ENCODE measurements around the gene SYF2.

The SYF2 gene

DNA sequence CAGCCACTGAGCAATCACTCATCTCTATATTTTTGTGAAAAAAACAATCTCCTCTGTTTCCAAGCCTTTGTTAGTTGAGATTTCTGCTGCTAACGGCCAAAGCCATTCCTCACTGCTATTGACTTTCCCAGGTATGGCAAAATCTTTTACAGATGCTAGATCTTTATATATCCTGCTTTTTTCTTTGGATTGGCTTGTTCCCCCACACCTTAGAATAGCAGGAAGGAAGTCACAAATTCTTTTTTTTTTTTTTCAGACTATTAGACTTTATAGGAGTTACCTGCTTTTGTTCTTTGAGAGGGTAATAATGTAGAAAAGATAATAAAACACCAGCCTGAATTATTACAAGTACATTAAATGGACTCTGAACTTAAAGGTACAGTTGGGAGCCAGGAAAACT is 24.2 kb downstream of the SYF2 start:
- TF ChIP-seq, protein P1, sequence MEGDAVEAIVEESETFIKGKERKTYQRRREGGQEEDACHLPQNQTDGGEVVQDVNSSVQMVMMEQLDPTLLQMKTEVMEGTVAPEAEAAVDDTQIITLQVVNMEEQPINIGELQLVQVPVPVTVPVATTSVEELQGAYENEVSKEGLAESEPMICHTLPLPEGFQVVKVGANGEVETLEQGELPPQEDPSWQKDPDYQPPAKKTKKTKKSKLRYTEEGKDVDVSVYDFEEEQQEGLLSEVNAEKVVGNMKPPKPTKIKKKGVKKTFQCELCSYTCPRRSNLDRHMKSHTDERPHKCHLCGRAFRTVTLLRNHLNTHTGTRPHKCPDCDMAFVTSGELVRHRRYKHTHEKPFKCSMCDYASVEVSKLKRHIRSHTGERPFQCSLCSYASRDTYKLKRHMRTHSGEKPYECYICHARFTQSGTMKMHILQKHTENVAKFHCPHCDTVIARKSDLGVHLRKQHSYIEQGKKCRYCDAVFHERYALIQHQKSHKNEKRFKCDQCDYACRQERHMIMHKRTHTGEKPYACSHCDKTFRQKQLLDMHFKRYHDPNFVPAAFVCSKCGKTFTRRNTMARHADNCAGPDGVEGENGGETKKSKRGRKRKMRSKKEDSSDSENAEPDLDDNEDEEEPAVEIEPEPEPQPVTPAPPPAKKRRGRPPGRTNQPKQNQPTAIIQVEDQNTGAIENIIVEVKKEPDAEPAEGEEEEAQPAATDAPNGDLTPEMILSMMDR (IDR thresholded peaks at IDR 0.05; ENCODE audit: low read depth, low read length), result no peak
- no peak for DNase-seq (ENCODE audit: low read depth, low spot score)
- in situ Hi-C loops (cut with HindIII; ENCODE audit: low sequenced_read_pairs), result loop anchor here (25.0 kb wide), 1 partner anchor 271 kb away; the partner anchor contains the start of gene RUNX3
- H3K4me3 ChIP-seq (ENCODE audit: low read depth, low read length), result no peak overlapping the region

DNA sequence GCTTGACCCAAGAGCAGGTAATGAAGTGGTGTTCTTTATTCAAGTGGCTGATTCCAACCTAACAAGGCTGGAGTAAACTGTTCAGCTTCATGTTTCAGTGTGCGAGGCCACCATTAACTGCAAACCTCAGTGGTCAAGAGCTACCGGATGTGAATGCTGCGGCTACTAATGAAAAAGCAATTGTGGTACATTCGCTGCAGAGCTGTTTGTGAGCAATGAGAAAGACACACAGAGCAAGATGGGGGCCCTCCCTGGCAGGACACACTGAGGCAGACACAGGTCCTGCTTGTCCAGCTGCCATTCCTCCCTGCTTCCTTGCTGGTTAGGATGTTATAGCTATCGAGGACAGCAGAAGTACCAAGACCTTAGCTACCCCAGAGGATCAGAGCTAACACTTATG is 26.1 kb downstream of the SYF2 start:
- DNase-seq (ENCODE audit: low read depth, low spot score), result no peak
- no peak overlapping the region for H3K4me3 ChIP-seq (ENCODE audit: low read depth, low read length)
- TF ChIP-seq, protein P1 (IDR thresholded peaks at IDR 0.05; ENCODE audit: low read depth, low read length), result no peak
- in situ Hi-C loops (cut with HindIII; ENCODE audit: low sequenced_read_pairs), result loop anchor here (25.0 kb wide), 1 partner anchor 269 kb away; the partner anchor contains the start of gene RUNX3

DNA sequence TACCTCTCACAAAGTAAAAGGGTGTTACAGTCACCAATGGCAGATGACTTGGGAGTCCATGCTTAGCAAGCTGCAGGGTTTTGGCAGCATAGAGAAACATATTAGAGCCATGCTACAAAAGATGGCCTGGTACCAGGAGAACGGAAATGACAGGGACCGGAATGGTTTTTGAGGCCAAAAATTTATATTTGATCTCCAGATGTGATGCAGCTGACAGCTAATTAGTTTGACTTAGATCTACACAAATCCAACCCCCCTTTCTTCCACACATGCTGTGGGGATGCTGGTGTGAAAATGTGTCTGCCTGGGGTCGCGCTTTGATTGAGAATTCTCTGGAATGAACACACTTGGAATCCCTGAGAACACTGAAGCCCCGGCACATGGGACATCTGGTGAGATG is 26.5 kb downstream of the SYF2 start:
- TF ChIP-seq, protein P1 (IDR thresholded peaks at IDR 0.05; ENCODE audit: low read depth, low read length), result no peak
- DNase-seq (ENCODE audit: low read depth, low spot score), result no peak
- in situ Hi-C loops (cut with HindIII; ENCODE audit: low sequenced_read_pairs), result loop anchor here (25.0 kb wide), 1 partner anchor 268 kb away; the partner anchor contains the start of gene RUNX3
- H3K4me3 ChIP-seq (ENCODE audit: low read depth, low read length), result no peak overlapping the region

DNA sequence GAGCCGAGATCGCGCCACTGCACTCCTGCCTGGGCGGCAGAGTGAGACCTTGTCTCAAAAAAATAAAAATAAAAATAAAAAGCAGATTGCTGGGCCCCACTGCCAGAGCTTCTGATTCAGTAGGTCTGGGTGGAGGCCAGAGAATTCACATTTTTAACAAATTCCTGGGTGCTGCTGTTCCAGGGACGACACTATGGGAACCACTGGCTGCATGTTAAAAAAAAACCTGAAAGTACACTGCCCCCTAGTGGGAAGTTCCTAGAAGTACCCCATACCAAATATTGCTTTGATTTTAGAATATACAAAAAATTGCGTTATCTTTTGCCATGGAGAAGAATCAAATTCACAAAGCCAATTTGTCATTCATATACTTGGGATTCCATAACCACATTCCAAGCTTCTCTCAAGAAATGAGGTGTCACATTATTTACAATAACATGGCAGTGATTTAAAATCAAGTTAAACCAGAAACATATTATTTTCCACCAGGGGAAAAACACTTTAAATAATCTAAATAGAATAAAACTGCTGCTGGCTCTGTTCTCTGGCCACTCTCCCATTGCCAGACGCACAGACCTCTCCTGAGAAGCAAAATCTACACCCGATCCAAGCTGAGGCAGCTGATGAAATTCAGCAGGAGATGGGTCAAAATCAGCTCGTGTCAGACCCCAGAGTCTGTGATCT is 27.4 kb downstream of the SYF2 start:
- peak; percentile 49 for DNase-seq (ENCODE audit: low read depth, low spot score)
- in situ Hi-C loops (cut with HindIII; ENCODE audit: low sequenced_read_pairs), result loop anchor here (25.0 kb wide), 1 partner anchor 268 kb away; the partner anchor contains the start of gene RUNX3
- TF ChIP-seq, protein P1 (IDR thresholded peaks at IDR 0.05; ENCODE audit: low read depth, low read length), result peak; percentile 71
- H3K4me3 ChIP-seq (ENCODE audit: low read depth, low read length), result no peak overlapping the region

DNA sequence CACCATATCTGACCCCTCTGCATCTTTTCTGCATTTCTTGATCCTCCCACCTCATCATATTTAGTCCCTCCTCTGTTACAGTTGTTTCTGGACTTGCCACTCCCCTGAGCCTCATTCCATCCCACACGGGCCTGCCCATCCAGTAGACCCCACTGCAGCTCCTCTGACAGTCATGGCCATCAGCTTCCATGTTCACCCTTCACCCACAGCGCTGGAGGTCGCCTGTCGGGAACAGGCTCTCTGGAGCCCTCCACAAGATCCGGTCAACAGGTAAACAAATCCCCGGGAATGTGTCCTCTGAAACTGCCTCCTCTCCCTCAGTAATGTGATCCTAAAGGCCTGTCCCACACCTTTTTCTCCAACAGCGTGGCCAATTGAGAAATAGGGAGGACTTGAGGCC is 31.3 kb downstream of the SYF2 start:
- TF ChIP-seq, protein P1 (IDR thresholded peaks at IDR 0.05; ENCODE audit: low read depth, low read length), result no peak
- no peak overlapping the region for H3K4me3 ChIP-seq (ENCODE audit: low read depth, low read length)
- DNase-seq (ENCODE audit: low read depth, low spot score), result no peak
- in situ Hi-C loops (cut with HindIII; ENCODE audit: low sequenced_read_pairs), result loop anchor here (25.0 kb wide), 1 partner anchor 264 kb away; the partner anchor contains the start of gene RUNX3

DNA sequence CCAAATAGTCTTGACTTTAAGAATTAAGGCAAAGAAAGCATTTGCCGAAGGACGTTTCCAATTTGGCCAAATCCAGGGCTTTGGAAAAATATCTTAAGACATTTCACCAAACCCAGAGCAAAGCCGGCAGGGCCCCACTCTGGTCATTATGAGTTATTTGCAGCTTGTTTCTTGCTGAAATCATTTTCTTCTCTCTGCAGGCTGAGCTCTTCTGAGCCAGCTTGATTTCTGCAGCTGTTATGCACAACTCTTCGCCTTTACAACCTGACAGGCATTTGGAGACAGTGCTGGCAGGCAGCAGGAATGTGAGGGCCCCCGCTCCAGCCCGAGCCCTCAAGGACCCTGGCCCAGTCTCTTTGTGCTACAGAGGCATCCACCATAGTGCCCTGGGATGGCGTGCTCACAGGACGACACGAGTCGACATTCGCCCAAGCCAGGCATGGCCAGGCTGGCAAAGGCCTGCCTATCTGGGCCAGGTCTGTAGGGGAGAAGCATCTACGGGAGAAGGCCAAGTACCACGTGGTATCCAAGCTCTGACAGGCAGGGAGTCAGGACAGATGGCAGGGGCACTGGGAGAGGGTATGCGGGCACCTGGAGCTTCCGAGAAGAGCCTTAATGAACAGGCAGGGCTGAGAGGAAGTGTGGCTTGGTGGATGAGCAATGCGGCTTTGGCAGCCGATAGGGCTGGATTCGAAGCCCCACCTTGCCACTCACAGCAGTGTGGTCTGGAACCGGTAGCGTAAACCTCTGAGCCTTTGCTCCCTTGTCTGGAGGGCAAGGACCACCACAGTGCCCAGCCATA is 32.3 kb downstream of the SYF2 start:
- H3K4me3 ChIP-seq (ENCODE audit: low read depth, low read length), result no peak overlapping the region
- TF ChIP-seq, protein P1 (IDR thresholded peaks at IDR 0.05; ENCODE audit: low read depth, low read length), result no peak
- in situ Hi-C loops (cut with HindIII; ENCODE audit: low sequenced_read_pairs), result loop anchor here (25.0 kb wide), 1 partner anchor 263 kb away; the partner anchor contains the start of gene RUNX3
- no peak for DNase-seq (ENCODE audit: low read depth, low spot score)

Measured in astrocyte of the spinal cord (primary cell).